B cell (primary cell): ENCODE data around the gene KDM5B. TPM values are rescaled to one million over a fixed set of nuclear protein-coding genes. Genes with fewer than 3 reads are reported as not detected.

Source experiments
- ATAC-seq: fragments of 200-7000 bp; cut with Tn5 transposase; one replicate; pipeline ENCODE4 v1.10.0; 2021; ENCODE audit warnings: low read depth, mild to moderate bottlenecking, moderate number of reproducible peaks, moderate library complexity
- CTCF ChIA-PET: fragments of 350-600 bp; sonication (Branson Sonifier 250); formaldehyde crosslinking; loops from one replicate; lab custom pipeline; 2021; ENCODE audit warnings: antibody characterized with exemption, inconsistent platforms; lab: Charles Lee
- POLR2A ChIA-PET: fragments of 350-600 bp; sonication (Branson Sonifier 250); formaldehyde crosslinking; loops from one replicate; lab custom pipeline; 2021; ENCODE audit warnings: antibody characterized with exemption; lab: Charles Lee
- DNase-seq: peaks from one replicate; pipeline ENCODE4 v3.0.0; 2013
- H2AFZ ChIP-seq: 2 replicates; pipeline ENCODE4 v1.6.1; 2012; ENCODE audit warnings: mild to moderate bottlenecking, low read depth, low read length; ENCODE audit not compliant: insufficient read depth, poor library complexity, severe bottlenecking
- H3K27ac ChIP-seq, 2 donors: 1 replicate in 1 of 2; 2 replicates in 1 of 2; pipeline ENCODE4 v1.5.1; 2012 to 2013; ENCODE audit warnings: low read length in 2 of 2, mild to moderate bottlenecking in 2 of 2, moderate library complexity in 1 of 2
- H3K27me3 ChIP-seq, 4 experiments: fragments of 200-600 bp in 1 of 4; sonication (generic) in 1 of 4; replicated peaks in 1 of 4; 1 replicate in 2 of 4; 2 replicates in 2 of 4; pipeline versions ENCODE4 v1.6.1 to v1.7.0; 2013 to 2016; ENCODE audit warnings: low read length in 3 of 4, mild to moderate bottlenecking in 2 of 4, mixed read lengths in 1 of 4, moderate library complexity in 1 of 4; ENCODE audit not compliant: insufficient read depth in 4 of 4, control insufficient read depth in 3 of 4; ENCODE audit errors: control extremely low read depth in 1 of 4
- H3K36me3 ChIP-seq, 2 experiments: replicated peaks in 1 of 2; 1 replicate in 1 of 2; 2 replicates in 1 of 2; pipeline versions ENCODE4 v1.6.1 to v1.7.1; 2013; ENCODE audit warnings: low read length in 1 of 2; ENCODE audit not compliant: insufficient read depth in 2 of 2, control insufficient read depth in 1 of 2; ENCODE audit errors: control extremely low read depth in 1 of 2, extremely low read depth in 1 of 2
- H3K4me1 ChIP-seq, 2 donors: fragments of 200-600 bp in 1 of 2; sonication (generic) in 1 of 2; 1 replicate in 1 of 2; 2 replicates in 1 of 2; pipeline versions ENCODE4 v1.5.1 to v1.6.1; 2013 to 2017; ENCODE audit warnings: low read length in 2 of 2; ENCODE audit not compliant: control insufficient read depth in 2 of 2, insufficient read depth in 2 of 2
- H3K4me2 ChIP-seq: replicated peaks from 2 replicates; pipeline ENCODE3; 2012; ENCODE audit warnings: mild to moderate bottlenecking, low read depth, low read length; ENCODE audit not compliant: poor library complexity, severe bottlenecking
- H3K4me3 ChIP-seq, 5 experiments: fragments of 200-600 bp in 1 of 5; sonication (generic) in 1 of 5; 1 replicate in 3 of 5; 2 replicates in 2 of 5; pipeline versions ENCODE4 v1.5.1 to v1.7.0; 2011 to 2016; ENCODE audit warnings: low read length in 4 of 5, mild to moderate bottlenecking in 4 of 5, low read depth in 2 of 5, control low read depth in 1 of 5, moderate library complexity in 1 of 5; ENCODE audit not compliant: insufficient read depth in 1 of 5; ENCODE audit errors: control extremely low read depth in 1 of 5, extremely low read depth in 1 of 5
- H3K79me2 ChIP-seq: fragments of 200-600 bp; sonication (generic); one replicate; pipeline ENCODE4 v1.6.0; 2016; ENCODE audit warnings: low read length; ENCODE audit not compliant: control insufficient read depth, insufficient read depth
- H3K9ac ChIP-seq: fragments of 200-600 bp; sonication (generic); 2 replicates; pipeline ENCODE4 v1.6.1; 2017; ENCODE audit warnings: mild to moderate bottlenecking, low read length, moderate library complexity
- H3K9me3 ChIP-seq, 3 donors: one replicate each; pipeline versions ENCODE4 v1.6.1 to v1.7.1; 2013; ENCODE audit warnings: low read length in 2 of 3; ENCODE audit not compliant: control insufficient read depth in 2 of 3, insufficient read depth in 1 of 3; ENCODE audit errors: control extremely low read depth in 1 of 3
- H4K20me1 ChIP-seq: 2 replicates; pipeline ENCODE4 v1.6.0; 2012; ENCODE audit warnings: mild to moderate bottlenecking, low read length; ENCODE audit not compliant: insufficient read depth, control insufficient read depth, poor library complexity, severe bottlenecking
- H3K27ac Mint-ChIP-seq: one replicate; pipeline ENCODE4 v1.8.0; 2021; ENCODE audit warnings: mixed read lengths
- H3K27me3 Mint-ChIP-seq: one replicate; pipeline ENCODE4 v1.8.0; 2021; ENCODE audit warnings: mixed read lengths
- H3K4me1 Mint-ChIP-seq: one replicate; pipeline ENCODE4 v1.8.0; 2021; ENCODE audit warnings: mixed read lengths
- H3K4me3 Mint-ChIP-seq: one replicate; pipeline ENCODE4 v1.8.0; 2021; ENCODE audit warnings: mixed read lengths
- H3K9me3 Mint-ChIP-seq: one replicate; pipeline ENCODE4 v1.8.0; 2022; ENCODE audit warnings: mixed read lengths; ENCODE audit not compliant: insufficient read depth
- EZH2 ChIP-seq: IDR thresholded peaks from 2 replicates; pipeline ENCODE4 v1.6.1; 2012; ENCODE audit warnings: borderline replicate concordance, low read depth, mild to moderate bottlenecking, moderate library complexity, low read length; ENCODE audit not compliant: insufficient read depth, poor library complexity, severe bottlenecking
- WGBS: methylation state at CpG from one replicate; pipeline ENCODE4 v1.1.5; 2013; ENCODE audit warnings: missing lambda C conversion rate; ENCODE audit not compliant: insufficient coverage; 5-methylcytosine and 5-hydroxymethylcytosine counted together
- intact Hi-C: fragments of 100-400 bp; cut with micrococcal nuclease; formaldehyde crosslinking; loops from one replicate; pipeline ENCODE4 v1.10.0; 2022
- polyA plus RNA-seq: library from polyadenylated mRNA; depleted of rRNA; stranded (reverse); fragments of >200 nt; gene quantifications from 2 replicates; pipeline ENCODE4 v1.2.3, GENCODE V29; 2012
- total RNA-seq, 2 donors: library from RNA; stranded (reverse); fragments of 120-200 nt in 1 of 2; gene quantifications; 1 replicate in 1 of 2; 2 replicates in 1 of 2; pipeline versions ENCODE4 v1.2.3 to v1.2.4, GENCODE V29; 2013 to 2022
- TF ChIP-seq, protein P1 (sequence below): fragments of 200-600 bp; IDR thresholded peaks from one replicate; pipeline ENCODE4 v1.8.0; 2022; ENCODE audit warnings: antibody characterized with exemption, mild to moderate bottlenecking

Gene KDM5B
- total and polyA plus RNA-seq, 2 donors (not counting 1 experiment from before 2014, with no cell fraction given), result 11.2 to 62.7 TPM

DNA sequence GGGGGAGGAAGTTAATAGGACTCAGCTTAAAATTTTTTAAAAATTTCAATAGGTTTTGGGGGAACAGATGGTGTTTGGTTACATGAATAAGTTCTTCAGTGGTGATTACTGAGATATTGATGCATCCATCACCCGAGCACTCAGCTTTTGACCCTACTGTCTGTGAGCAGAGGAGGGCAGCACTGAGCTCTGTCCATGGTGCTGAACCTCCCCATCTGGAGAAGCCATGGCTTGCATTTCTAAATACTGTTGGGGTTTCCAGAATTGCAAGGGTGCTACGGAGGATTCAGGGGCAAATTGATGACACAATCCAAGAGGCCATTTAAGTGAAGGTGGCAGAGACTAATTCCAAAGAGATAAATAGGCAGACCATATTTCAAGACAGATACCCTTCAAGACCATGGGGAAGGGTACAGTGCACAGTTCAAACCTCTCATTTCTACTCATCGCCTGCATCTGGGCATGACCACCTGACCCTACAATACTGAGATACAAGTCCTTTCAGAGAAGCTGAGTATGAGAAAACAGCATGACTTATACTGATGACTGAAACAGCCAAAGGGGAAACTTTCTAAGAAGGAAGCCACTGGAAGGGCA, 115.2 kb downstream of the KDM5B start:
- Mint-ChIP-seq H3K4me1 (no peaks in the 10 kb centered on the region), H3K9me3 (no peaks in the 10 kb centered on the region), H3K27ac (peak overlapping the region; percentile 29), H3K27me3 (peaks cover 70% of the 10 kb centered on the region), H3K4me3 (no peak overlapping the region)
- Histone ChIP-seq H4K20me1 (no peaks in the 10 kb centered on the region), H3K79me2 (no peaks in the 10 kb centered on the region), H3K27me3 (peaks cover 0 to 56% (median 8%) of the 10 kb centered on the region in 4 experiments), H3K9me3 (peaks cover 0 to 3% (median 0%) of the 10 kb centered on the region in 3 donors), H3K27ac (no peak overlapping the region), H3K4me1 (no peaks in the 10 kb centered on the region), H3K4me3 (no peak overlapping the region), H2AFZ (no peak overlapping the region), H3K36me3 (no peaks in the 10 kb centered on the region), H3K9ac (no peak overlapping the region), H3K4me2 (no peak overlapping the region)
- TF ChIP-seq, protein P1, sequence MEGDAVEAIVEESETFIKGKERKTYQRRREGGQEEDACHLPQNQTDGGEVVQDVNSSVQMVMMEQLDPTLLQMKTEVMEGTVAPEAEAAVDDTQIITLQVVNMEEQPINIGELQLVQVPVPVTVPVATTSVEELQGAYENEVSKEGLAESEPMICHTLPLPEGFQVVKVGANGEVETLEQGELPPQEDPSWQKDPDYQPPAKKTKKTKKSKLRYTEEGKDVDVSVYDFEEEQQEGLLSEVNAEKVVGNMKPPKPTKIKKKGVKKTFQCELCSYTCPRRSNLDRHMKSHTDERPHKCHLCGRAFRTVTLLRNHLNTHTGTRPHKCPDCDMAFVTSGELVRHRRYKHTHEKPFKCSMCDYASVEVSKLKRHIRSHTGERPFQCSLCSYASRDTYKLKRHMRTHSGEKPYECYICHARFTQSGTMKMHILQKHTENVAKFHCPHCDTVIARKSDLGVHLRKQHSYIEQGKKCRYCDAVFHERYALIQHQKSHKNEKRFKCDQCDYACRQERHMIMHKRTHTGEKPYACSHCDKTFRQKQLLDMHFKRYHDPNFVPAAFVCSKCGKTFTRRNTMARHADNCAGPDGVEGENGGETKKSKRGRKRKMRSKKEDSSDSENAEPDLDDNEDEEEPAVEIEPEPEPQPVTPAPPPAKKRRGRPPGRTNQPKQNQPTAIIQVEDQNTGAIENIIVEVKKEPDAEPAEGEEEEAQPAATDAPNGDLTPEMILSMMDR, result peak; percentile 18
- no peak for TF ChIP-seq EZH2
- ChIA-PET CTCF (no interaction called here), POLR2A (no interaction called here)
- 21% methylated on average over 2 of the region's 3 CpGs for WGBS
- ATAC-seq, result peak; percentile 61
- peak; percentile 71 for DNase-seq
- intact Hi-C loops, result no loop called here

DNA sequence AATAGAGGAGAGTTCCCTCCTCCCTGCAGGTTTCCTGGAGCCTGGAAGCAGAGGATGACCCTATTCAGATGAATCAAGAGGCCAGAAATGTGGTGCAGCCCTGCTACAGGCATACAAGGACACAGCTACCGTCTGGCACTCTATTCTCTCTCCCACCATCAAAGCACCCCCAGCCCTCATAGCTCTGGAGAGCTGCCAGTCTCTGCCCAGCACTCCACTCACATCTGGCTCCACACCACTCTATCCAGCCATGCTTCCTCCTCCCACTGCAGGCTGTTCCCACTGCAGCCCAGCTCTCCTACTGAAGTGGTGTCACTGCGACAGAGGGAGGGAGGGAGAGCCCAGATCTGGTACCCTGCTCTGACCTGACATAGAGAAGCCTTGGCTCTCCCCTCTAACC, 116.4 kb downstream of the KDM5B start:
- no peaks in the 10 kb centered on the region for H3K4me1 ChIP-seq
- no peaks in the 10 kb centered on the region for H3K36me3 ChIP-seq
- H3K9me3 ChIP-seq, result no peaks in the 10 kb centered on the region
- no peaks in the 10 kb centered on the region for H4K20me1 ChIP-seq
- WGBS, result 69% methylated on average over 2 of the region's 2 CpGs
- H3K9me3 Mint-ChIP-seq, result no peaks in the 10 kb centered on the region
- H3K27me3 ChIP-seq, result peaks cover 0 to 47% (median 5%) of the 10 kb centered on the region in 4 experiments
- no peak overlapping the region for H3K4me2 ChIP-seq
- no peaks in the 10 kb centered on the region for H3K79me2 ChIP-seq
- no peak overlapping the region for H3K4me3 Mint-ChIP-seq
- ChIA-PET POLR2A (interaction anchor here (0.6 kb wide), 1 partner anchor 11 kb away, joined by 4 read pairs; no protein-coding TSS in a partner anchor), CTCF (interaction anchor here (0.6 to 1.0 kb wide), 3 partner anchors 8 to 1970 kb away, joined by 3 read pairs; no protein-coding TSS in a partner anchor)
- no peak overlapping the region for H3K4me3 ChIP-seq
- intact Hi-C loops, result no loop called here
- H3K4me1 Mint-ChIP-seq, result no peaks in the 10 kb centered on the region
- peaks cover 67% of the 10 kb centered on the region for H3K27me3 Mint-ChIP-seq
- TF ChIP-seq, protein P1, result no peak
- no peak for TF ChIP-seq EZH2
- H3K9ac ChIP-seq, result no peak overlapping the region
- no peak overlapping the region for H3K27ac Mint-ChIP-seq
- H2AFZ ChIP-seq, result no peak overlapping the region
- DNase-seq, result no peak
- no peak for ATAC-seq
- no peak overlapping the region for H3K27ac ChIP-seq
